ENCODE measurements around the gene PRDM2.
A peak's percentile ranks its signal among the peaks of the same experiment; 100 is the strongest.
"Not testable (repeated sequence)": the region's sequence is repeated elsewhere in the genome, so short reads cannot be mapped to it uniquely, and the experiment has no call there.

The PRDM2 gene

DNA sequence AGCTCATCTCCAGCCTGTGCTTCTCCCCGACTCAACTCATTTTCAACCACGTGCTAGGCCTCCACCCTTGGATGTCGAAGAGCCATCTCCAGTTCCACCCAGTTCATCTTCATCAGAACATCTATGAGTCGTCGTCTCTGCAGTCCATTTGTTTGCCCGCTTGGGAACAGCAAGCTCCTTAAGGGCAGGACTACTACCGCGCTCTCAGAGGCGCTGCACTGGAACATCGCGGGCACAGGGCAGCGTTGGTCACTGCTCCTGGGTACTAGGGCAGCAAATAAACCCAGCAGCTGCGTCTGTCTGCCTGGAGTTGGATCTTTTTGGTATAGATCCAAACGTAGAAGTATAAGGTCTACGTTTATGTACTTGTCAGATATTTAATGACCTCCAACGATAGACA lies 478 bp upstream of the PRDM2 start:
- DNase-seq: peak; percentile 70

DNA sequence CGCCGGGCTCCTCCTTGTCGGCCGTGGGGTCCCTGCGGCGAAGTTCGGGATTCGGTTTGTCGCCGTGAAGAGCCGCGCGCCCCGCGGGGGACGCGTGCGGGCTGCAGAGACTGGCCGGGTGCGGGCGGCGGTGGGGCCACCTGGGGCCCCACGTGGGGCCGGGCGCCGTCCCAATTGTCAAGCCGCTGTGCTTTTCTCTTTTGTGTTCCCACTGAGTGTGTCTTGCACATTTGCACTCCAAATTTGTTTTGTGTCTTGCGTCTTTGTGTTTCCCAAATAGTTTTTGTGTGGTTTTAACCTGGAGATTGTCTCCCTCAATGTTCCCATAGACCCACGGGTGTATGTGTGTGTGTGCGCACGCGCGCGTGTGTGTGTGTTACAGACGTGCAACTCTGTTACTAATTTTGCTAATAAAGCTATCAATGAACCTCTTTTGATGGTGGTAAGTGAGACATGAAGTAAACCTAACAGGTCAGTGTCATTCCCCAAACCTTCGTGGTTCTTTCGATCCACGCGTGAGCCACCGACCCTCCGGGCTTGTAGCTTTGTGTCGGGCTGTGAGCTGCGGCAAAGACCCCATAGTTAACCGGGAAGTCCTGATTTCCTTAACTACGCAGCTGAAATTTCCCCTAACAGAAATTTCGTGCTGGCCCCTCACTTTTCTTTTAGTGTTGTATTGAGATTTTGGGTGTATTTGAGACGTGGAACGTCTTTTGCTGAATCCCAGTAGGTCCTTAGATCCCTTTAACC lies 708 bp downstream of the PRDM2 start:
- DNase-seq: no peak

DNA sequence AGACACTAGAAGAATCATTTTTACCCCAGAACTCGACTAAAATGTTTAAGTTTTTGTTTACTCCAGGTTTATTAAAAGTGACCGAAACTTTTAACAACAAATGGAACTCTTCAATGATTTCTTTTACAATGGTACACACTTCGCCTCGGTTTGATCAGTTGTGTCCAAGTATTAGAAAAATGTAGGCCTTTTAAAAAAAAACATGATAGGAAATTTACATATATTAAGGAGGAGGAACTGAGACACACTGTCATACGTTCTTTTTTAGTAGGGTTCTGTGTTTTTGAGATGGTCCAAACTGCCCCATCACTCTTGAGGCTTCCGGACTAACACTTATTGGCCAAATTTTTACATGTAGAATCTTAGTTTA lies 1.3 kb downstream of the PRDM2 start:
- no peak for DNase-seq

DNA sequence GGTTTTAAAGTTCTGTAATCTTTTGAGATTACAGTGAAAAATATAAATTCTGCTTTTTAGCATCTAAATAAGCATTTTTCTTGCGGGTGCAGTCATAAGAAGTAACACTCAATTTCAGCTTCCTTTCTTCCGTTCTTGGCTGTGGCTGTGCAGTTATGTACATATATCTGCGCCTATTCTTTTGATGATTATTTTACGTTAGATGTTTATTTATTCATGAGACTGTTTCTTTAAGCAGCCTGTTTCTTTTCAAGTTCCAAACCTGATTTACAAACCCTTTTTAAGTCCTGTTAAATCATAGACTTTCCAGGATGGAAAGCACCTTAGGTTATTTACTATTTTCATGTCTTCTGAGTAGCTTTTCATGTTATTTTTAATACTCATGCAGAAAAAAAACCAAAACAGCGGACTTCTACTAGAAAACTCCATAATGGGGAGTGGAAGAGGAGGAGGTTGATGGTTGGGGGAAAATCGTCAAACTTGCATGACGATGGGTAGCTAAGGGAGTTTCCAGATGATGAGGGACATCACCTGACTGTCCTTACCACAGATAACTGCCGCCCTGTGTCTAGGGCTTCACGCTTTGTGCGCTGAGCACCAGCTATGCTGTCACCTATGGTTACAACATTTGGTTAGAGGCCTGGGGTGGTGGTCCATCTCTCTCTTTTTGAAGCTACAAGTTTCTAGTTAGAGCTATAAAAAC lies 2.6 kb downstream of the PRDM2 start:
- DNase-seq: no peak

DNA sequence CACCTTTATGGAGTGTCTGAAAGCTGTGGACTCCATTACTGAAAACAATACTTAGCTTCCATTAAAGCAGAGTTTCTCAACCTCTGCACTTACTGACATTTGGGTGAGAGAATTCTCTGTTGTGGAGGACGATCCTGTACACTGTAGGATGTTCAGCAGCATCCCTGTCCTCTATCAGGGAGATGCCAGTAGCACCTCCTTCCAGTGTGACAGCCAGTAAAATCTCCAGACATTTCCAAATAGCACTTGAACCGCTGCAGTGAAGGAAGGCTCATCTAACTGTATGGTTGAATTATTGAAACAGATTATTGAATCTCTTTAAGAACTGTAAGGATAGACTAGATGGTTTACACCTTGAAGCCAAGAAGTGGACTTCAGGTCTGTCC lies 3.1 kb downstream of the PRDM2 start:
- DNase-seq: no peak

DNA sequence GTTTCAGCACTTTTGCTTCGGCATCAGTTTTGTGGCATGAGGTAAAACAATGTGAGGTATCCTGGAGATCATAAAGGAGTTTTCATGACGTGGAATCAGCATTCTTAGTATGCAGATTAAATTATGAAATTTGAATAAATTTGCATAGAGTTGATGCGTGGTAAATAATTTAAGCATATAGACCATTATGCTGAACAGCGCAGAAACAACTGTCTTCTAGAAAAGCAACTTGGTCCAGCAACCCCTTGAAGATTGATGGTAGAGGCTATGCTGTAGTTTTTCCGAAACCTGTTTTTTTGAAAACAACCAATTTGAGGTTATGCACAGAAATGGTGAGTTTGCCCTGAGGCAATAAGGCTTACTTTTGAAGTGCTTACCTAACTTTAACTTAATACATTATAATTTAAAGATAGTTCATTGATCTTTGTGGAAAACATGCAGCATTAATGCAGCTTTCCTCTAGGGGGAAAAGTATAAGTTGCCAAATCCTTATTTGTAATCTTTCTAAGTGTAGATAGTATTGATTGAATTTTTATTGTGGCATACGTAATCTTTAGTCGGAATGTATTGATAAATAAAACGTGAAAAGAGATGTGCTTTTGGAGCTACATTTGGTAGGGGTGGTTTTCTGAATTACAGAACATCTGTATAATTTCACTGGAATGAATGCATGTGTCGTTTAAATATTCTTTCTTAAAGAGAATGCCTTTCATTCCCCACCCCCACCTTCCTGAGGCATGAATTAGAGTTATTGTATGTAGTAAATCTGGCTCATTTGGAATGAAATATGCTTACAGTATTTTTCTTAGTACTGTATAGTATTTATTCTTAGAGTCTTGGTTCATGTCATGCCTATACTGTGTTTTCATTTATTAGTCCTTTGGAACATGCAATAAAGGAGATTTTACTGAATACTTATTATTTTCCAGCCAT lies 3.8 kb downstream of the PRDM2 start:
- DNase-seq: no peak

DNA sequence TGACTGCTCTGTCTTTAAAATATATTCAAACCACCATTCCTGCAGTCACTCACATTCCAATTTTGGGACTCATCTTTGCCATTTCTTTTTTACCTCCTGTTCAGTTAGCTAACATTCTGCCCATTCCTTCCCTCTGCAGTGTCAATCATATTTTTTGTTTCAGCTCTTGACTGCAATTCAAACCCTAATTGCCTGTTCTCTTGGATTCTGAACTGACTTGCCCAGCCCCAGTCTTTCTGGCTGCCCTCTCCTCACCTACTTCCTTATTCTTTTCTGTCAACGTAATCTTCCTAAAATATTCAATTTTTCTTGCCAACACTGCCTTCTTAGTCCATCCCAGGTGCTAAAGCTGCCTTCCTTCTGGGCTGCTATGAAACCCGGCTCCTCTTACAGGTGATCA lies 6.1 kb downstream of the PRDM2 start:
- no peak for DNase-seq

DNA sequence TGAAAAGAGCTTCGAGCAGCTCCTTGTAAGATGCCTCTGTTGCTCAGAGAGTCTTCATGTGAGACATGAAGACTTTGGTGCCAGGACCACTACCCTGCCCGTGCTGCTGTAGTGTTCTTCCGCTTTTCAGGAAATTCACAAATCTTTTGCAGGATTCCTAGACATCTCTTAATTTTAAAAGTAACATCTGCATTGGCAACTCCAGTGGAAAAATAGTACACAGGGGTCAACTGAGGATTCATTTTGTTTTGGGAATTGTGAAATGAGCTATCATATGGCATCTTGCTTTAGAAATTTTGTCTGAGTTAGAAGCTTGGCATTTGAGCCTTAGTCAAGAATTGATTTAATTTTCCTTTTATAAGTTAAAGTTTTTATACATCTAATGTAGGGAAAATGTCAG lies 7.2 kb downstream of the PRDM2 start:
- no peak for DNase-seq

DNA sequence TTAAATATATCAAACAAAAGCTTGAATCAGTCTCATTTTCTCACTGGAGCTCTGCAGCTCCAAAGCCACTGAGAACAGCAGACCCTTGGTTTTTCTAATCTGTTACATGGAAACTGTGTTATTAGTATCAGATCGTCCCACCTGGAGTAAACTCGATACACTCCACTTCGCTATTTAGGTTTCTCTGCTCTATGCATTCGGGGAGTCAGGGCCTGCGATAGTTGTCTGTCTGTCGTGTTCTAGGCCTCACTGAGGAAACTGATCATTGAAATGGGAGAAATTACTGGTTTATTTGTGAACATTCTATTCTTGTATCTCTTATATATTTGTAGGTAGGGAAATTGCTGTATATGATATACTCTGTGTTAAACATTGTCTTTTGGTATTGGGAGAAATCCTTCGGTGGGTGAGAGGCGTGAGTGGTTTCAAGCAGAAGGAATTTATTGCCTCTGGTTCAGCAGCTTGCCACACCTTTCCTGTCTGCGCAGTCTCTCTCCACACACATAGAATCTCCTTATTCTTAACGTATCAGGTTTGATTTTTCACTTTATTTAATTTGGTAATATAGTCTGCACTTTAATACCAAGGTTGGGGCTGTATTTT lies 8.5 kb downstream of the PRDM2 start:
- no peak for DNase-seq

DNA sequence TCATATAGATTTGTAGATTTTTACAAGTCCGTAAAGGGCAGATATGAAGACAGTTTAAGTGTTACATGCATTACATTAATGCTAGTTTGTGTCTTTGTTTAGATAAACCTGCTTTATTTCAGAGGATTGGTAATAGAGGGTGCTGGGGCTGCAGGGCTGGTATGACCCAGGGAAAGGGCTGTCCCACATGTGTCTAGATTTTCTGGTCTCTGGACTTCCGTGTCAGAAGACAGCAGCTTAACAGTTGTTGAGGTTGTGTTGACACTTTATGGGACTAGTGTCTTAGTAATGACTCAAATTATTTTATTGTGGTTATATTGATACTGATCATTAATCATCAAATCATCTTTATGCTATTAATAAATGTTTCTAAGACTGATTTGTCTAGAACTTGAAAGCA lies 10.1 kb downstream of the PRDM2 start:
- DNase-seq: no peak

DNA sequence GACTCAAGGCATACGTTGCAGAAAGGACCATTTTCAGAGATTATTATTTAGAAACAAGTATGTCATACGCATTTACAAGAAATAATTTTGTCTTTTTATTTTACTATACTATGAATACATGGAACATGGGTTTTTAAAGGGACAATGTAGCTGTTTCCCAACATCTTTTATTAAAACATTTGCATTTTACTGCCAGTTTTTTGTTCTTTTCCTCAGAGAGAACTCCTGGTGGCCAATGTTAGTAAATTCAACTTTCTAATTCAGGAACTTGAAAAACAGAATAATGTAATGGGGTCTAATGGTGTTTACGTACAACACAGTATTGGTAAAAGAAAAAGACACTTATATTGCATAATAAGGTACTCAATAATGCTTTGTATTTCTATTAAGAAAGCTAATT lies 14.9 kb downstream of the PRDM2 start:
- no peak for DNase-seq

DNA sequence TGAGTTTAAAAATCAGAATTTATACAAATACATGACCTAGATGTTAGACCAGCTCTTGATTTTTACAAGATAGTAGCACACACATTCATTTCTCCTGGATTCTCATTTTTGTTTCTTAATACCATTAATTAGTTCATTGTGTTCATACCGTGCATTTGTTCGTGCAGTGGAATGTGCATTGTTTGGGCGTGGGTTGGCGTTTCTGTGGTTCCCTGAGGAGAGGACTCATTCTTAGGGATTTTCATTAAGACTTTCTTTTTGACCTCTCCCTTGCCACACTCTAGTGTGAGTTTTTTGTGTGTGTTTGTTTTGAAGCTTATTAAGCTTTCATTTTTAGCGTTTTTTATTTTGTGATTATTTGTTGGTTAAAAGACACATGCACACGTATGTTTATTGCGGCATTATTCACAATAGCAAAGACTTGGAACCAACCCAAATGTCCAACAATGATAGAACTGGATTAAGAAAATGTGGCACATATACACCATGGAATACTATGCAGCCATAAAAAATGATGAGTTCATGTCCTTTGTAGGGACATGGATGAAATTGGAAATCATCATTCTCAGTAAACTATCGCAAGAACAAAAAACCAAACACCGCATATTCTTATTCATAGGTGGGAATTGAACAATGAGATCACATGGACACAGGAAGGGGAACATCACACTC lies 15.8 kb downstream of the PRDM2 start:
- DNase-seq: not testable (repeated sequence)

DNA sequence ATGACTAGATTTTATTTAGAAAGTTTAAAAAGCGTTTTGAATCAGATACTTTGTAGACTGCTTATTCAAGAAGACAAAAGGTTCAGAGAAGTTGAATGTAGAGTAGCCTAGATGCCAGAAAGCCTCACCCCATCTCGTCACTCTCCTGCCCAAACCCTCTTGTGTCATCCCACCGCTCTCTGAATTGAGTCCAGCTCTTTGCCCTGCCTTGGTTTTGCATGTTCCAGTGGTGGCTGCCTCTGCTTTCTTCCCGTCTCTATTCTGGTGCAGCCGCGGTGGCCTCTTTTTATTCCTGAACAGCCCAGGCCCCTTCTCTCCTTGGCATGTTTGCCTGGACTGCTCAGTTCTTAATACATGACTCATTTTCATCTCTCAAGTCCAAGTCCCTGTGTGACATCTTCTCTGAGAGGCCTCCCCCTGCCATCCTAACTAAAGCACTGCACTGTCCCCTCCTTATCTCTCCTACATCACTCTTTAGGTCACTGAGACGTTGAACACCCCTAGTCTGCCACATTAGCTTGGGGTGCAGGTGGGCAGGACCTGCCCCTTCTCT lies 22.9 kb downstream of the PRDM2 start:
- no peak for DNase-seq

DNA sequence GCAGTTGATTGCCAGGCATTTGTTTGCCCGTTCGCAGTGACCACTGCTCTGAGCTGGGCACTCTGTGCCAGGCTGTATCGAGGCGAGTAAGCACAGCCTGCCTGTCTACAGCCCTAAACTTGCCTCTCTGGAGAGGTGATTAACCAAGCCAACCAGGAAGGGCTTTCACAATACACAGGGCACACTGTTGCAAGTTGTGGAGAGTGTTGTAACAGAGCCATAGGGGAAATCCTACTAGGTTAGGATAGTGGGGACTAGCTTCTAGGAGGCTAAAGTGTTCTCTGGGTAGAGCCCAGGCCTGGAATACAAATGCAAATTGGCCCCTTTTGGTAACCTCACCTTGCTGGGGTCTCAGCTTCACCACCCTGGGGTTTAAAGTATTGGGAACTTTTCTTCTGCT lies 23.8 kb downstream of the PRDM2 start:
- DNase-seq: no peak

DNA sequence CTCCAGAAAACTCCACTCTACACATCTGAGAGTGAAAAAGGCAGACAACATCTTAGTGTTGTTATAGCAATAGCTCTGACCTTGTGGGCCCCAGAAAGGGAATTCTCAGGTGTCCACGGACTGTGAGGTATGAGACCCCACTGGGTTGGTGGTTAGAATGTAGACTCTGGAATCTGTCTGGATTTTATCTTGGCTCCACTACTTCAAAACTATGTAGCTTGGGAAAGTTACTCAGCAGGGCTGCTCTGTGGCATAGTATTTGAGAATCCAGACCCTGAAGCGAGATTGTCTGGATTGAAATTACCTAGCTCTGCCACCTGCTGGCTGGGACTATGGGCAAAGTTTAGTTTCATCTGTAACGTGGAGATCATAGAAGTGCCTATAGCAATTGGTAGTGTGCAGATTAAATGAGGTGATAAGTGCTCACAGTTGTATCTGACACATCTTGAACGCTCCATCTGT lies 25.8 kb downstream of the PRDM2 start:
- peak; percentile 20 for DNase-seq

DNA sequence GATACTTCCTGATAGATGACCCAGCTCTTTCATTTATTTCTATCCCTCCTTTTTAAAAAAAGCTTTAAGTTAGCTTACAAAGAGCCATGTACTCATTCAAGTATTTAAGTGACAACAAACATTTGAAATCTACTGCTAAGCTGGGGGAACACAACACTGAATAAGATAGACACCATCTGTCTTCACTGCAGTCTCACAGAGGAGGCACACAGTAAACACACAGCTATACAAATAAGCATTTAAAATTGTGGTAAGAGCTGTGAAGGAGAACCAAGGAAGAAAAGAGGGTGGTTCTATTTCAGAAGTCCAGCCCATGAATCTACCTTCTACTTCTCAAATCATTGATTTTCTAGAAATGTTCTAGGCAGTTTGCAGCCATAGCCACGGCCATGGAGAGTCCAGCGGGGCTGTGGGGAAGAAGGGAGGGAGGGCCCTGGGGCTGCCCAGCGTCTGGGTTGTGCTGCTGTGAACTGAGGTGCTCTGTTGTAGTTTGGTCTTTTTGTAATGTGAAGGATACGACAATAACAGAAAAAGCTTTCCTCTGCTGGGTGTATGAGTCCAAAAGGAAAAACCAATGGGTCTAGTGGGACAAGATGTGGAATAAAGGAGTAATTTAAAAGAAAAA lies 28.2 kb downstream of the PRDM2 start:
- DNase-seq: no peak

DNA sequence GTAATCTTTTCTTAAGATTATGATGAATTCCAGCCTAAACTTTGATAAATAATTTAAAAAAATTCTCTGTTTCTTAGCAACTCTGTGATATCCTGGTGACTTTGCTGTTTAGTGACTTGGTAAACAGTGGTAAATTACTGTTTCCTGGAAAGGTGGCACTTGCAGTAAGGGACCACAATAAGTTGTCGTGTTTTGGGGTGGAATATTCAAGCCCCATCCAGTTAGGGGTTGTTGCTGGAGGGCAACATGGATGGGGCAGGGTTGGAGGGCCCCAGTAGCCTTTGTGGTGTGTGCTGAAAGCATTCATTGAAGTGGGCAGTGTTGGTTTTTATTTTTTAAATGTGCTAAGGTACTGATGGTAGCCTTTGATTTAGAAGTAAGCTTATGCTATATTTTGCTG lies 30.3 kb downstream of the PRDM2 start:
- no peak for DNase-seq

DNA sequence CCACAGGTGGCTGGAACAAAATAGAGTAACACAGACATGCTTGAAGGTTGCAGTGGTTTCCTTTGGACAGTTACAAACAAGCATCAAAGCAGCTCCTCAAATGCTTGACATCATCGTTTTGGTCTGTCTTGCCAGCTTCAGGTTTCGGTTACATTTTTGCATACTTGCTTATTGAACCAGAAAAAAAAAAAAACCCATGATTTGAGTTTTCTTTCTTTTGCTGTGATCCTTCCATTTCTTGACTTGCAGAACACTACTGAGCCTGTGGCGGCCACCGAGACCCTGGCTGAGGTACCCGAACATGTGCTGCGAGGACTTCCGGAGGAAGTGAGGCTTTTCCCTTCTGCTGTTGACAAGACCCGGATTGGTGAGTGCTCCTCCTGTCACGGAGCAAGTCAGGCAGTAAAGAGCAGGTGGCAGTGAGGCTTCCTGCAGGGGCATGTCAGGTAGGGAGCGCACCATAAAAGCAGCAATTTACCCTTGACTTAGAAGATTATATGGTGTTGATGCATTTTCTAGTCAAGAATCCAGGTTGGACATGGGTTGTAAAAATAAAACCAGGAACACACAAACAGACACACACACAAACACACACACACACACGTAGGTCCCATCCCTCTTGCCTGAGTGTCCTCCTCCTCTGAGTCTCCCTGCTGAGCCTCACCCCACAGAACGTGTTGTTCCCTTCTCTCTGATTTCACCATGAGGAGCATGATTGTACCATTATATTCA lies 30.9 kb downstream of the PRDM2 start:
- DNase-seq: peak; percentile 21

DNA sequence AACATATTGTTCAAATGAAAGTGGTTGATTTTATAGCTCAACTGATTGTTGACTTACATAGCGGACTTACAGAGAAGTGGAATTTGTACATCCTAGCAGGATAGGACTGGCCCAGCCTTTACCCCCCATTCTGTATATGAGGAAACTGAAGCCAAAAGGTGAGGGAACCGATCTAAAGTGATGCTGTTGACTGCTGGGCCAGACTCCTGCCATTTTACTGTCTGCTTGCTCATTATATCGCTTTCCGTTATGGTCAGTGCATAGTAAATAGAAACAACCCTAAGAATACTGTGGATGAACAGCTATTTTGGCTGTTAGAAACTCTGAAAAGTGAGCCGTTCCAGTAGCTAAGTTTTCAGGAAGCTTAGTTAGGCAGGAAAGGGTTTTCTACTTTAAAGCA lies 31.9 kb downstream of the PRDM2 start:
- no peak for DNase-seq

DNA sequence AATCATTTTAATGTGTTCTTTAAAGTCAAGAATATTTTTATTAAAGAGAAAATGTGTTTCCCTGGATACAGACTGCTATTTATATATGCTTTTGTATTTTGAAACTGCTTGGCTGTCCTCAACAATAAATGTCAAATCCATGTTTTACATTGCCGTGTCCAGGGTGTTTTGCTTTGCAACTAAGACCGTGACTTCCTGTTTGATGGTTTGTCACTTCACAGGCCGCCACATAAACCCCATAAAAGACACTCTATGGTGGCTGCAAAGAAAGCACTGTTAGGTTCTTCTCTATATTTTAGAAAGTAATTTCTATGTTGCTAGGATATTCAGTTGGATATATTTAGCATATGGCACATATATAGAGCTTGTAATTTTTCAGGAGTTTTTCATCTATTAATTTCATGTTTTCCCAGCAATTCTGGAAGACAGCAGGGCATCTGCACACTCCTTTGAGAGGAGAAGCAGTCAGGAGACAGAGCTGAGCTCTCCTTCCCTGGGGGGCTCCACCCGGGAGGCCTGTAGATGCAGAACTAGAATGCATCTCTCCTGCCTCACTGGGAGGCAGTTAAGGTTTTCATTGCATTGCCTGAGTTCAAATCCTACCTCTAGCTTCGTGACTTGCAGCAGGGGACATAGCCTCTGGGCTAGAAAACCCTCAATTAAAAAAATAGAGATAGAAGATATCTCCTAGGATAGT lies 33.1 kb downstream of the PRDM2 start:
- no peak for DNase-seq
